Heart left ventricle (tissue), 13 donors: ENCODE data around the gene SRPRA.

Experiments used
- CTCF ChIP-seq, 12 donors: fragments of 200-600 bp; sonication (generic) in 4 of 12; IDR thresholded peaks; one replicate each; pipeline versions ENCODE4 v1.5.0 to v1.8.0; 2018 to 2022; ENCODE audit warnings: antibody characterized with exemption in 12 of 12, mild to moderate bottlenecking in 5 of 12
- POLR2A ChIP-seq, 2 donors: fragments of 450-650 bp; IDR thresholded peaks; one replicate each; pipeline ENCODE4 v1.6.1; 2017; ENCODE audit warnings: antibody characterized with exemption in 2 of 2, mild to moderate bottlenecking in 2 of 2, moderate library complexity in 2 of 2
- donor health status: ischemic (EF 13 %, LVEDD 7.1; RV severe dilation, severe dysfunction).
- donor health status: DM: no; HTN: yes; CAD: no.
- donor health status: DM: no; HTN: no; CAD: no.
- donor health status: ischemic (EF 25% LVEDD 6.9; RV normal size, moderate dysfunction).
- donor health status: ischemic (EF 25% LVEDD 5.7; RV mildly dilated, moderate dysfunction).
- donor health status: ischemic (EF 35%, LVEDD 5.7; RV mildly dilated, moderate dysfunction).
- donor health status: nonischemic (EF 11% LVEDD 7.7; RV severe dilation, severe dysfunction).
- donor health status: DM: yes; HTN: yes; CAD: no.
- donor health status: PGD.
- donor health status: ischemic (EF 29% LVEDD 5.4; RV normal size, mild dysfunction).
- donor health status: nonischemic (EF 23%, LVEDD 6.1; RV moderate dilation, normal function).

GRCh38 chr11:126246636-126247035, 22.1 kb downstream of the SRPRA start:
- TF ChIP-seq CTCF (IDR thresholded peaks at IDR 0.05) (no peak), POLR2A (IDR thresholded peaks at IDR 0.05) (no peak)
